Activated CD4-positive, alpha-beta T cell treated with anti-CD3 and anti-CD28 coated beads, Interleukin-2, amount 50 U/mL, for 4 hours (primary cell): Measurements from ENCODE around the gene SPC25.
"Not testable (repeated sequence)": the region's sequence is repeated elsewhere in the genome, so short reads cannot be mapped to it uniquely, and the experiment has no call there.

Source experiments
- DNase-seq, 2 experiments: peaks; one replicate each; pipeline ENCODE4 v3.0.0-alpha.2; 2020

Gene SPC25

DNA sequence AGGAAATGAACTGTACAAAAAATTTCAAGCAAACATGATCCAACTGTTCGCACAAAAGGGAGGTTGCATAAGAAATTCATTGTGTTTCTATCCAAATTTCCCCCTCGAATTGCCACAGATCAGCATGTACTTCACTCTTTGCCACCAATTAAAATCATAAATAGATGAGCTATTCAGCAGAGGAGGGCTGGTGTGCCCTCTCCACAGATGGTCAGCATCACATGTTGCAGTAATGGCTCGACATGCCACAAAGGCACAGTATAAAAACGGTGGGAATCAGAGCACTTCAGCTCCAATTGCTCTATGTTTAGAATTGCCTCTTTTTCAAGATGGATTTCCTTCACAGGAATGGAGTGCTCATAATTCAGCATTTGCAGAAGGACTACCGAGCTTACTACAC lies 10.8 kb upstream of the SPC25 start, which contains the start of gene G6PC2:
G6PC2 (plus strand) TSS at position 289 of the 400 bp plus-strand sequence; CDS start at position 330, 41 bp downstream.
- no peak for DNase-seq

DNA sequence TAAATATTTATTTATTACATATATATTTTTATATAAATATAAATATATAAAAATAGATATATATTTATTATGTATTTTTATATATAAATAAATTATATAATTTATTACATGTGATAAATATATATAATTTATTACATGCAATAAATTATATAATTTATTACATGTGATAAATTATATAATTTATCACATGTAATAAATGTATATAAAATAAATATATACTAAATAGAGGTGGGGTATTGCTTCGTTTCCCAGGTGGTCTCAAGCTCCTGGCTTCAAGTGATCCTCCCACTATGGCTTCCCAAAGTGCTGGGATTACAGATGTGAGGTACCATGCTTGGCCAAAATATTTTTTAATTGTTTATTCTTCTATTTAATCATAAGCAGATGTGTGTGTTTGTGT lies 7.2 kb upstream of the SPC25 start:
- no peak for DNase-seq

DNA sequence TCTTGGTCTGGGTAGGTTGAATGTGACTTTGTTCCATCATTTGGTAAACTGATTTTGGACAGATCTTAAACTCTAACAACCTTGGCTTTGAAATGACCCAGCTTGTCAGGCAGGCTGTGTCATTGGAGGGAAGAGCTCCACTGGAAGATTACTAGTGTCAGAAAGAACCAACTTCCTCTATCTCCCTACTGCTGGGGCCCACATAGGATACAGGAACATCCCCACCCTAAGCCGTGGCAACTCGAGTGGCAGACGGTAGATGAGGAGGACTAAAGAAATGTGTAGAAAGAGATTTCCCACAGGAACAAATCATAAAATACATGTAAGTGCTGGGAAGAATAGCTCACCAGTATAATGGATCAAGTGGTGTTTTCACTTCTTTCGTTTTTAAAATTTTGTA lies 6.6 kb upstream of the SPC25 start:
- DNase-seq: no peak

DNA sequence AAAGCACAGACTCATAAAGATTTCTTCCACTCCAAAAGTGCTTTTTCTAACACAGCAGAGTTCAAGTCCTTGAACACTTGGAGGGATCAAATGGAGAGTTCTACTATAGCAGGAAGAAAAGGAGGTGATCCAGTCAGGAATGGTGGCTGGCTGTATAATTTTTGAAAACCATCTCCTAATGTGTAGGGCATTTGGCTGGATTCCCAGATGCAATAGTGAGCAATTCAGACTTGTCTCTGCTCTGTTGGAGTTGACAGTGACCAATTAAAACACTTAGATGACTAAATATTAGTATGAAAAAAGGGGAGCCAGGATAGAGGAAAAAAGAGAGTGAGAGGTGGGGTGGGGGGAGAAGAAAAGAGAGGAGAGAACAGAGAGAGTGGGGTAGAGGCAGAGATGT lies 5.5 kb upstream of the SPC25 start:
- no peak for DNase-seq

DNA sequence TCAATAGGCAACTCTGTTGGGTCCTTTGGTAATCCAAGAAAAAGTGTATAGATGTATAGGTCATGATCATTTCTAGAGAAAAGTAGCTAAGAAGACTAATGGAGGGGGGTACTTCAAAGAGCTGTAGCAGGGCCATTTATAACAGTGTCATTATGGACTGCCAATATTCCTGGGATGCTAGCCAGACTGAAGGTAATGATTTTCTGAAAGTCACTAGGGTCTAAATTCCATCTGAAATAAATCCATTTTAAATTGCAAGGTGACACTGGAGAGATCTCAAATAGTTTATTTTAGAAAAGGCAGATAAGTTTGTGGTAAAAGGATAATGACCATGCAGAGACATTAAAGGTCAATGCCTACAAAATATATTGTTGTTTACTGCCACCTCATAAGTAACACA lies 4.5 kb upstream of the SPC25 start:
- DNase-seq: no peak

DNA sequence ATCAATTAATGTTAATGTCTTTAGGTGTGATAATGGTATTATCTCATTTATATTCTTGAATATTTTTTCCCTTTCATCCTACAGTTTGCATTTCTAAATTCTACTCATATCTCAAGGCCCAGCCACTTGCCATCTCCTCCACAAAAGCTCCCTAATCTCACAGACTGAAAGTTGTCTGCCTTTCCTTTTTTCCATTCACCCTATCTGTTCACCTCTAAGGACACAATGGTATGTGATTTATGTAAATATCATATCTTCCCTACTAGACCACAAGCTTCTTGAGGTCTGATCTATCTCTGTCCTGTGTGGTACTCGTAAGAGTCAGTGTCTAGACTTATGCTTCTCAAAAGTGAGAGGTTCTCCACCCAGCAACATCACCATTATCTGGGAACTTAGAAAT lies 3.9 kb upstream of the SPC25 start:
- DNase-seq: no peak

DNA sequence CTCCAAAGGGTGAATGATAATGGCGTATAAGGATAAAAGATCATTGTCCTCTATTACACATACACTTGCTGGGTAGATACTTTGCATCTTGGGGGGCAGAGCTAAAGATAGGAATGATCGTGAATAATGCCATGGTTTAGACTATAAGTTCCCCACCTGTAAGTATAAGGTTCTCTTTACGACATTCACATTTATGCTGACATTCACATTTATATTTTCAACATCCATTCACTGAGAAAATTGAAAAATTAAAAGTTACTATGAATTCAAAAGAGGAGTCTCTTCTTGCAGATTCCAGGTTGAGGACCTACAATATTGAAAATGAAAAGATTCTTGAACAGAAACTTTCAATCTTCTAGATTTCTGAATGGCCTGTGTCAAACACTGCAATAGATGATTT lies 2.1 kb upstream of the SPC25 start:
- no peak for DNase-seq

DNA sequence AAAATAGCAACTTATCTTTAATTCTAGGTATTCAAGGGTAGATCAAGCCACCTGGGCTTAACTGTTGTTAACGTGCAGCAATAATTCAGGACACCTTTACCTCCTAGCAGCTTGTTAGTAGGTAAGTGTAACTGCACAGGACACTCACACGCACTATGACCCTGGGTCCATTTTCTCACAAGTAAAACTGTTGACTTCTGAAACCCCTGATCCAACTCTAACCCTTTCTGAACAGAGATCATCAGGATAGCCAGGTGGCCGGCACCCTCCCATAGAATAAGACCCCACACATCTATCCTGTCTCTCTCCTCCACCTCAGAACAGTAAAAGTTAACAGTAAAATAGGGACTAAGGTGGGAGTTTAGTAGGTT lies 610 bp downstream of the SPC25 start:
- DNase-seq: no peak

DNA sequence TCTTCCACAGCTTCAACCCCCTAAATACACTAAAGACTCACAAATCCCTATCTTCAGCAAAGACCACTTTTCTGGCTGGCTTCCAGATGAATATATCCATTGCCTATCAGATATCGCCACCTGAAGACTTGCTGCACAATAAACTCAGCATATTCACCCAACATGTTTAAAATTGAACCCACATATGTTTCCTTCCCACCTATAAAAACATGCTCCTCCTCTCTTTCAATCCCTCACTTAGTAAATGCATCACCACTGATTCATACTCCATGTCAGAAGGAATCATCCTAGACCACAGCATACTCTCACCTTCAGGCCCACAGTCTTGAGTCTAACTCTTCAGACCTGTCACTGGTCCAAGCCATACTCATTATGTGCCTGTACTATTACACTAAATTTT lies 5.3 kb downstream of the SPC25 start:
- no peak for DNase-seq

DNA sequence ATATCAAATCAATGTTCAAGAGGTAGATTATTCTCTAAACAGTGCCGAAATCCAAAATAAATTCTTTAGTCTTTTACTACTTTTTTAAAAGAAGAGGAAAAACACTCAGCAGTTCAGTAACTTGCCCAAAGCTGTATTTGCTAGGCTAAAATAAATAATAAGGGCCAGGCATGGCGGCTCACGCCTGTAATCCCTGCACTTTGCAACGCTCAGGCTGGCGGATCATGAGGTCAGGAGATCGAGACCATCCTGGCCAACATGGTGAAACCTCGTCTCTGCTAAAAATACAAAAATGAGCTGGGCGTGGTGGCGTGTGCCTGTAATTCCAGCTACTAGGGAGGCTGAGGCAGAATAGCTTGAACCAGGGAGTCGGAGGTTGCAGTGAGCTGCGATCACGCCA lies 8.1 kb downstream of the SPC25 start:
- not testable (repeated sequence) for DNase-seq

DNA sequence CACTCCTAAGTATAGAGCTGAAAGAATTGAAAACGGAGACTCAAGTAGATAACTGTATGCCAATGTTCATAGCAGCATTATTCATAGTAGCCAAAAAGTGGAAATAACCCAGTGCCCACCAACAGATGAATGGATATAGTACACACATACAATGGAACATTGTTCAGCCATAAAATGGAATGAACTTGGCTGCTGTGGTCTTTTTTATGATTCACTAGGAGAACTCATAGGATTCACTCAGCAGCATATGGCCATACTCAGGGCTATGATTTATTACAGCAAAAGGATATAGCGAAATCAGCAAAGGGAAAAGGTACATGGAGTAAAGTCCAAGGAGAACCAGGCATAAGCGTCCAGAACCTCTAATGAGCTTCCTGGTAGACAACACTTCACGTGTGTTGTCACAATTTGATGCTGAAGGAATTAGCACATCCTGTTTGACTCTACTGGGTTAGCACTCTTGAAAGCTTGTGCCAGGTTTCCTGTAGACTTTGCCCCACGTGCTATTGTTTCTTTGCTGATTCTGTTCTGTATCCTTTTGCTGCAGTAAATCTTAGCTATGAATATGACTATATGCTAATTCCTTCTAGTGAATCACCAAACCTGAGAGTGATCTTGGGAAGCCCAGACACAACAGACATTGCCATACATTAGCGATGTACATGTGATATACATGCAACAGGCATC lies 15.7 kb downstream of the SPC25 start:
- no peak for DNase-seq

DNA sequence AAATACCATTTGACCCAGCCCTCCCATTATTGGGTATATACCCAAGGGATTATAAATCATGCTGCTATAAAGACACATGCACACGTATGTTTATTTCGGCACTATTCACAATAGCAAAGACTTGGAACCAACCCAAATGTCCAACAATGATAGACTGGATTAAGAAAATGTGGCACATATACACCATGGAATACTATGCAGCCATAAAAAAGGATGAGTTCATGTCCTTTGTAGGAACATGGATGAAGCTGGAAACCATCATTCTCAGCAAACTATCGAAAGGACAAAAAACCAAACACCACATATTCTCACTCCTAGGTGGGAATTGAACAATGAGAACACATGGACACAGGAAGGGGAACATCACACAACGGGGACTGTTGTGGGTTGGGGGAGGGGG lies 19.4 kb downstream of the SPC25 start:
- DNase-seq: not testable (repeated sequence)

DNA sequence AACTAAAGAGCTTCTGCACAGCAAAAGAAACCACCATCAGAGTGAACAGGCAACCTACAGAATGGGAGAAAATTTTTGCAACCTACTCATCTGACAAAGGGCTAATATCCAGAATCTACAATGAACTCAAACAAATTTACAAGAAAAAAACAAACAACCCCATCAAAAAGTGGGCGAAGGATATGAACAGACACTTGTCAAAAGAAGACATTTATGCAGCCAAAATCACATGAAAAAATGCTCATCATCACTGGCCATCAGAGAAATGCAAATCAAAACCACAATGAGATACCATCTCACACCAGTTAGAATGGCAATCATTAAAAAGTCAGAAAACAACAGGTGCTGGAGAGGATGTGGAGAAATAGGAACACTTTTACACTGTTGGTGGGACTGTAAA lies 19.9 kb downstream of the SPC25 start:
- DNase-seq: not testable (repeated sequence)

DNA sequence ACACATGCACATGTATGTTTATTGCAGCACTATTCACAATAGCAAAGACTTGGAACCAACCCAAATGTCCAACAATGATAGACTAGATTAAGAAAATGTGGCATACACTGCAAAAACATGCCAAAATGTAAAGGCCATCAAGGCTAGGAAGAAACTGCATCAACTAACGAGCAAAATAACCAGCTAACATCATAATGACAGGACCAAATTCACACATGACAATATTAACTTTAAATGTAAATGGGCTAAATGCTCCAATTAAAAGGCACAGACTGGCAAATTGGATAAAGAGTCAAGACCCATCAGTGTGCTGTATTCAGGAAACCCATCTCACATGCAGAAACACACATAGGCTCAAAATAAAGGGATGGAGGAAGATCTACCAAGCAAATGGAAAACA lies 23.1 kb downstream of the SPC25 start:
- DNase-seq: not testable (repeated sequence)

DNA sequence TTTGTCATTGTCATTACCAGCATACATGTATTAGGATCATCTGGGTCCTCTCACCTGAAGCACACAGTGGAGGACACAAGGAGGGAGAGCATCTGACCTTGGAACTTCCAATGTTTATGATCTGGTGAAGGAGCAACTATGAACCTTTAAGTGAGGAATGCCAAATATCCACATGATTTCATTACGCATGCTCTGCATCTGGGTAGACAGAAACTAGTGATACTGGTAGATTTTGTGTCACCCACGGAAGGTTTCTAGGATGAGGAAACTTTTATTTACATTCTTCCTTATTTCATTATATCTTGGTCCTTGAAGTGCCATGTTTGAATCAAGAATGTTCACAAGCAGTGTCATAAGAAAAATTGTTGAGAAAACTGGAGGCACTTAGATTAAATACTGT lies 32.1 kb downstream of the SPC25 start:
- no peak for DNase-seq

DNA sequence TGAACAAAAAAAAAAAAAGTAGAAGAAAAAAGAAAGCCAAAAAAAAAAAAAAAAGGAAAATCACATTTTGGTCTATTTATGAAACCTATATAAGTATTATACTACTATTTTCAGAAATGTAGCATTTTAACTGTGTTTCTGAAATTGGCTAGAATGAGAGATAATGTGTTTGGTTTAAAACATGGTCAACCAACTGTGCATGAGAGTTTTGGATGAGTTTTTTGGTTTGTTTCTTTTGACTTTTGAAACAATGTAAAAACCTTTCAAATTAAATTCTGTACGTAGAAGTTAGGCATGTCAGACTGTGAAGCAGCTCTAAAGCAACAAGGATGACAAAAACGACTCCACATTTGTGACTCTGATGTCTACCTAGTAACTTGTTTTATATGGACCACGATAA lies 34.6 kb downstream of the SPC25 start:
- no peak for DNase-seq

DNA sequence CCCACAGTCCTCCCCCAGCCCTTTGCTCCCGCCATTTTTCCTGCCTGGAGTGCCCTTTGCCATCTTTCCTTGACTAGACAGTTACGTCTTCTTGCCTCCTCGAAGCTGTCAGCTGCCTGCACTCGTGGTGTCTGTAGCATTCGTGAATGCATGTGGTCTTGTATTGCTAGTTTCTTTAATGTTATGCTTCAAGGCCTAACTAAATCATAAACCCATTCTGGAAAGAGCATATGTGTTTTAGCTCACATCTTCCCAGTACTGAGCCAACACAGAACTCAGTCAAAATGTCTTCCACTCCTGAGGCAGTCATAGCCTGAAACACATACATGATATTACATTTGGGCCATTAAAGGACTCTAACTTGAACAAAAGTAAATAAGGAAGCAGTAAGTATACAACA lies 35.6 kb downstream of the SPC25 start:
- no peak for DNase-seq

DNA sequence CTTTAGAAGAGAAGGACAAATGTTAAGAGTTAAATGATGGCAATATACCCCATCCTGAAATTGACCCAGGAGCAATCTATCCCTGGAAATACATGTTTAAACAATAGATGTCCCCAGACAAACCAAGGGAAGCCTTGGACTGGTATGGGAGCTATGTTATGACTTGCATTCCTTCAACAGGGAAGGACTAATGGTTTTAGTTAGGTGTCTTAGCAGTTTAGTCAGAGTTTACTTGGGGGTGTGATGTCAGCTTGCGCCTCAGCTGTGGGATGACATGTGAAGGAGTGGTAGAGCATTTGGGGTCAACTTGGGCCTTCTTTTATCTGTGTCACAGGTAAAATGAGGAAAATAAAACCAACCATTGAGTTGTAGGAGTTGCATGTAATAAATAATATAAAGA lies 36.8 kb downstream of the SPC25 start:
- DNase-seq: no peak

DNA sequence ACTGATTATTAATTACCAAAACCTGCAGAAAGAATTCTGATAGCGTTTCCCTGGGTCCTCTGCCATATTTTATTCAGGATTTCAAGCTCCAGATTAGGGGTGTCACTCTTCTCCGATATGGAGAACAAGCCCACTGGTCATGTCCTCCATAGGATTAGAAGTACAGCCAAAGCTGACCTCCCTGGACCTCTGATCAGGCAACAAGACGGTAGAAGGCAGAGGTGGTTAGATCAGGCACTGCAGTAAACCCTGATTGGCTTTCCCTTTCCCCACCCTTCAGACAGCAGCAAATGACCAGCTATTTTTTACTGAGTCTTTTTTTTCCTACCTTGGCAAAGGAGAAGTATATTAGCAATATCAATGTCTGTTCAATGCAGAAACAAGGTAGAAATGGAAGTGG lies 37.7 kb downstream of the SPC25 start:
- DNase-seq: no peak

DNA sequence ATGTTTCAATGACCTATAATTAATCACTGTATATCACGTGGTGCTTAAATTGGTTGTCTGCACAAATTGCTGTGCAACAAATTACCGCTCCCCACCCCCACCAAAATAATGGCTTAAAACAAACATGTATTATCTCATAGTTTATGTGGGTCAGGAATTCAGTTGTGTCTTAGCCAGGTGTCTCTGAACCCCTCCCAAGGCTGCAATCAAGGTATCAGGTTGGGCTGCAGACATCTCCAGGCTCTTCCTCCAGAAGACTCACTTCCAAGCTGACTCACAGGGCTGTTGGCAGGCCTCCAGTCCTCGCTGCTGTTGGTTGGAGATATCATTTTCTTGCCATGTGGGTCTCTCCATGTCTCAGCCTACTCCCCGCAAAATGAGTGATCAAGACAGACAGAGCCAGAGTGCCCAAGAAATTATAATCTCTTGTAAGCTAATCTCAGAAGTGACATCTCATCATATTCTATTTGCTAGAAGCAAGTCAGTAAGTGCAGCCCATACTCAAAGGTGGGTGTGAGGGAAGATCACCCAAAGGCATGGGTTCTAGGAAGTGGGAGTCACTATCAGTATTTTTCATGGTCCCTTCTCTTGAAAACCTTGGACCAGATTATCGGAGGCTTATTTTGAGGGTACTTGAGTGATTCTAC lies 38.4 kb downstream of the SPC25 start:
- no peak for DNase-seq

DNA sequence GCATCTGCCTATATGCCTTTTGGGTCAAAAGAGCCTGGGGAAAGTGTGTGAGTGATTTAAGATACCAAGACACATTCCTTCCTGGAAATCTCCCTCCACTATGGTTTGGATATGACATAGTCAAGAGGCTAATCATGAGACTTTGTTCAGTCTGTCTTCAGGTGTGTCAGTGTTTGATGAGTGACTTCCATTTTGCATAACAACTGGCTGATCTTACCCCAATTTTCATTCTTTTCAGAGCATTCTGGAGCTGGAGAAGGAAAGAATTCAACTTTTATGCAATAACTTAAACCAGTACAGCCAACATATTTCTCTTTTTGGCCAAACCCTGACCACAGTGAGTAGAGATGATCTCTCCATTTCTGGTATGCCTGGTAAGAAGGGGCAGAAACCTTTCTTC lies 39.4 kb downstream of the SPC25 start:
- no peak for DNase-seq

DNA sequence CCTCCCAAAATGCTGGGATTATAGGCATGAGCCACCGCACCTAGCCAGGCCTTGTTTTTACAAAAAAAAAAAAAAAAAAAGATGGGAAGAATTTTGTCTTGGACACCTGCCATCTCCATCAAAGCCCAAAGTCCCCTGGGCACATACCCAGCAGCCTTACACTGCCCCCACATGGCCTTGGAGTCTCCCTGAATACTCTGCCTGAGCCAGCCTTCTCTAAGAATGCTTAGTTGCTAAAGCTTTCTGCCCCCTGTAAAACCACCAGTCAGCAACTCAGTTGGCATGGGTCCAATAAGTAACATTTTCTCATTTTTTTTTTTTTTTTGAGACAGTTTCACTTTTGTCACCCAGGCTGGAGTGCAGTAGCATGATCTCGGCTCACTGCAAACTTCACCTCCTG lies 40.6 kb downstream of the SPC25 start:
- no peak for DNase-seq

DNA sequence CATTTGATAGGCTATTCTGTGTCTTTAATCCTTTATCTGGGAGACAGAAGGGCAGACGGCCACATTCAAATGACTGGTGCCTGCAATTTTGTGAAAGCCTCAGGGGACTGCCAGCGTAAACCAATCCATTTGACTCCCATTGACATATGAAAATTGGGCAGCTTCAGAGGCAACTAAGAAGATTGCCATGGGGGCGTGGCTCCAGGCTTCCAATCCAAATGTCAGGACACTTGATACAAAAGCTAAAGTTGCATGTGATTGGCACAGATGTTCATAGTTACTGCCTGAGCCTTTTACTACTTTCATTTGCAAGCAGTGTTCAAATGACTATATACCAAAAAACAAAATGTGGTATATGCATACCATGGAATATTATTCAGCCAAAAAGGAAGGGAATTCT lies 42.0 kb downstream of the SPC25 start:
- DNase-seq: no peak

DNA sequence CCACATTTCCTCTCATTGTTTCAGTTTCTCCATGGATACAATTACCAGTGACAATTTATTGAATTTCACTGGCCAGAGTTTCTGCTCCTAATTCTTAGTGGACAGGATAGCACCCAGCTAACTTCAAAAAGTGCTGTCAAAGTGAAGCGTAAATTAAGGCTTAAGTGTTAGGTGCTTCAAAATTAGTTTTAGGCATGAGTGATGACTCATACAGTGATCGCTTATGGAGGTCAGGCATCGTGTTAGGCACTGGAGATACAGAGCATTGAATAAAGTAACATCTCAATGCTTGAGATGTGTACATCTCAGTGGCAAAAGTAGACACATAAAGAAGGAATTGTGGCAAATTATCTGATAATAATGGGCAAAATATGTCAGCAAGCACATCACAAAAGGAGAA lies 47.0 kb downstream of the SPC25 start:
- DNase-seq: no peak

DNA sequence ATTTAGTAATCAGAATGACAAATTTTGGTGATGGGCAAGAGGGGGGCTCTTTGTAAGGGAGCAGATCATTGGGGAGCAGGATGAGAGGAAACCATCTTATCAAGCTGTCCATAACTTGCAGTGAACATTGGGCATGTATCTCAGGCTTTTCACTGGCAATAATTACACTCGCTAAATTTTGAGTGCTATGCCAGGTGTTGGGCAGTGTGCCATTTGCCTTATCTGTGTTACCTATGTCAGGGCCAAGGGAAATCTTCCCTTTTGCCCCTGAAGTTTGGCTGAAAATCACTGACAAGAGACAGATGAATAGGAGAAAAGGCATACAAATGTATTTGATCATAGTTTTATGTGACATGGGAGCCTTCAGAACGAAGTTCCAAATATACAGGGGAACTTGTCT lies 48.8 kb downstream of the SPC25 start:
- no peak for DNase-seq
